ENCODE measurements around the gene TRMU. TPM values are rescaled to one million over a fixed set of nuclear protein-coding genes. Genes with fewer than 3 reads are reported as not detected.

Gene TRMU, protein sequence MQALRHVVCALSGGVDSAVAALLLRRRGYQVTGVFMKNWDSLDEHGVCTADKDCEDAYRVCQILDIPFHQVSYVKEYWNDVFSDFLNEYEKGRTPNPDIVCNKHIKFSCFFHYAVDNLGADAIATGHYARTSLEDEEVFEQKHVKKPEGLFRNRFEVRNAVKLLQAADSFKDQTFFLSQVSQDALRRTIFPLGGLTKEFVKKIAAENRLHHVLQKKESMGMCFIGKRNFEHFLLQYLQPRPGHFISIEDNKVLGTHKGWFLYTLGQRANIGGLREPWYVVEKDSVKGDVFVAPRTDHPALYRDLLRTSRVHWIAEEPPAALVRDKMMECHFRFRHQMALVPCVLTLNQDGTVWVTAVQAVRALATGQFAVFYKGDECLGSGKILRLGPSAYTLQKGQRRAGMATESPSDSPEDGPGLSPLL
- total RNA-seq: 43.5 TPM

DNA sequence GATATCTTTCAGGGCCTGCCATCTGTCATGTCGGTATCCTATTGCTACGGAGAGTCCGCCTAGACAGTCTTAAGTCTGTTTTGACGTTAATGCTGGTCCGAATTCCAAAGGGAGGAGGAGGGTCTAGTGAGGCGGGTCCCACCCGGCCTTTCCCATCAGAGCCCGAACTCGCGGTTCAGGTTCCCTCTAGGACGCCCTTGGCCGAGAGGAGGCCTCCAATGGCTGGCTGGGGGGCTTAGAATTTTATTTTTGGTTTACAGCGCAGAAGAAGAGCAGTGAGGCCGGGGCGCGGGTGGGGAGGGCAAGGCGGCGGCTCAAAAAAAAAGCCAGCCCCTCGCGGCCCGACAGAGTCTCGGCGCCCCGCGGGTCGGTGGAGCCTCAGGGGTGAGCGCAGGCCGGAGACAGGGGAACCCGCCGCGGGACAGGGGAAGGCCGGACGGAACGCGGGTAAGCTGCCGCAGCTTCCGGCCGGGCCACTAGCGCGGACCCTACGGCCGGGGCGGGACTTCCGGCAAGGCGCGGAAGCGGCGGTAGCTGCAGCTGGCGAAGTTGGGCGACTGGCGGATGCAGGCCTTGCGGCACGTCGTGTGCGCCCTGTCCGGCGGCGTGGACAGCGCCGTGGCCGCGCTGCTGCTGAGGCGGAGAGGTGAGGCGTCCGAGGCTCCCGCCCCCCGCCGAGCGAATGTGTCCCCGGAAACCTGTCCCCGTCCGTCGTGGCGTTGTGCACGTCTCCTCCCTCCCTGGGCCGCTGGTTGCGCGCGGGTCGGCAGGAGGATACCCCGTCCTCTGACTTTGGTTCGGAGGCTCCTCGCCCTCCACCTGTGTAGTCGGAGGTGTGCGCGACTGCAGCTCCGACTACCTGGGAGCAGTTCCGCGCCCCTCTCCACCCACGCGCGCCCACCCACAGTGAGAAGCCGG, at the start of gene TRMU:
TSS of gene TRMU (plus strand) at position 514 of the 918 bp plus-strand sequence. CDS start at position 565, 51 bp downstream.
- peak; percentile 81 for DNase-seq (ENCODE audit: low spot score)

DNA sequence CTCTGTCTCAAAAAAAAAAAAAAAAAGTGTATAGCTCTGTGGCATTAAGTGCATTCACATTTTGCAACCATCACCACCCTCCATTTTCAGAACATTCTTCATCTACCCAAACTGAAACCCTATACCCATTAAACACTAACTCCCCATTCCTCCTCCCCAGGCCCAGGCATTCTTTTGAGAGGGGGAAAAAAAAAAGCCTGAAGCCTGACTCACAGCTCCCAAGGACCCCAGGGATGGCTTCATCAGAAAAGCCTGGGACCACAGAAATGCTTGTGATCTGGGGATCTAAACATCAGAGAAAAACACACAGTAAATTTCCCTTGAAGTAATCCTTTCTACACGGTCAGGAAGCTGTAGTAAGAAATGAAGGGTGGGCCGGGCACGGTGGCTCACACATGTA, 49.5 kb upstream of the TRMU start:
- no peak for DNase-seq (ENCODE audit: low spot score)

DNA sequence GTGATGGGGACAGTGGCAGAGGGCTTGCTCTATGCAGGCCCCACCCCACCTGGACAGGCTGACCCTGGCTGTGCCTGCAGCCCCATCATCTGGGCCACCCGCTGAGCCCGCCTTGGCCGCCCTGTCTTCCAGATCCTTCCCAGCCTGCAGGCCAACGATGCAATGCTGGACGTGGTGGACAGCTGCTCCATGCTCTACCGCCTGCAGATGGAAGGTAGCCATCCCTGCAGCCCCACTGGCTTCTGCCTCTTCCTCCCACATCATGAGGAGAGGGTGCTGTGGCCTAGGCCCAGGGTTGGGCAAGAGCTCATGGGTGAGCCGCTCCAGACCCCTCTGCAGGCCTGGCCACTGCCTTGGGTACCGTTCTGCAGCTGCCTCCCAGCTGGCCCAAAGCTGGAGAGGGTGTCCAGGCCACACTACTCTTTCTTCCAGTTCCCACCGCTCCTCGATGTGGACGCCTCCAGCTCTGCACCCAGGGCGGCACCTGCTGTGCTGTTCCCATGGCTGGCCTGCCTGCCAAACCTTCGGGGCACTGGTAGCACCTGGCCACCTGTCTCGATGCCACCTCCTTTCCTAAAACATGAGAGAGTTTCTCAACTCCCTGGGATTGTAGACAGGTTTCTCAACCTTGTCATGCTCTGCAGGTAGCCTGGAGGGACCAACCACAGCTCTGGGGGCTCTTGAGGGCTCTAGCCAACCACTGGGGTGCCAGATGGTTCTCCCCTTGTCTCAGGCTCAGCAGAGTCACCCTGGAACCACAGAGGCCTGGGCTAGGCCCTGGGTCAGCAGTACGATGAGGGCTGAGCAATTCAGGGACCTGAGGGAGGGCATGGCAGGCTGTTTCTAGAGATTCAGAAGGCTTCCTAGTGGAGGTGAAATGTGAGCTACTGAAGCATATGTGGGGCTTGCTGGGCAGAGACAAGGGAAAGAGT, 48.3 kb upstream of the TRMU start:
- no peak for DNase-seq (ENCODE audit: low spot score)

DNA sequence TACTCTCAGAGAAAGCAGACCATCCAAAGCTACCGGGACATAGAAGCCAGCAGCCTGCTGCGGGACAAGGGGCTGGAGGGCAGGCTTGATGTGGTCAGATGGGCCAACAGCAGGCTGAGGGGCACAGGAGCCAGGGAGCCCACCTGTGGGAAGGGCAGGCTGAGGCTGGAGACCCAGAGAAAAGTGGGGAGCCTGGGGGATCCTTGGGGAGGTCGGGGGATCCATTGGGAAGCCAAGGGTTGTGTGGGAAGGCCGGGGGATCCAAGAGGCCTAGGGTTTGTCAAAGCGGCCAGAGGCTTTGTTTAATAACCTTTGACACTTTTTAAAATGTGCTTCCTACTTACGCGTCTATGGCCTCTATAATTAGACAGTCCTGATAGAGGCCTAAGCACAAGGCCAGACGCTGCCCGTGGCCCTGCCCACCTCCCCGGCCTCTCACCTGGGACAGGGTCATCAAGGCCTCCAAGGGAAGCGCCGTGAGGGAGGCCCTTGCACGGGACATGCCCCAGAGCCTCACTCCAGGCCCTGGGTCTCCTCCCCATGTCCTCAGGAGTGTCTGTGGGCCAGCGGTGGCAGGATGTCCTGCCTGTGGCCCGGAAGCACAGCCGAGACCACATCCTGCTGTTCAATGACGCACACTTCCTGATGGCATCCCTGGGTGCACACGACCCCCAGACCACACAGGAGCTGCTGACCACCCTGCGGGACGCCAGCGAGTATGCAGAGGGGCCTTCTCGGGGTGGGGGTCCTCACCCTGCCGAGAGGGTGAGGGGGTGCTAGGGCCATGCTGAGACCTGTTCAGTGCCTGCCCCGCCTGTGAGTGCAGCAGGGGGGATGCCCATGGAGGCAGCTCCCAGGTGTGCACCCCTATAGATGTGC, 47.4 kb upstream of the TRMU start:
- DNase-seq (ENCODE audit: low spot score): peak; percentile 49

DNA sequence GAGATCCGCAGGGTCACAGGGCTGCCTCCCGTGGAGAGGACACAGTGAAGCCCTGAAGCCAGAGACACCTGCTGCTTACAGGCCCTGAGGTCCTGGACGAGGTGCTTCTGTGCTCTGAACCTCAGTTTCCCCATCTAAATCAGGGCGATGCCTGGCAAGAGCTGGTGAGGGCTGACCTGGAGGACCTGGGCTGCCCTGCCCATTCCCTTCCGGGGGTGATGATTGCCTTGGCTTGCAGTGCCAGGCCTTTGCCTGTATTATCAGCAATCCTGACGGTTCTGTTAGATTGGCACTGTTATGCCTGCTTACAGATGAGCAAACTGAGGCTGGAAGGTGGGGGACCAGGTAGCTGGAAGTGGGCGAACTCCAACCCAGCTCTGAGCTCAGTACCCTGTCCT, 46.7 kb upstream of the TRMU start:
- no peak for DNase-seq (ENCODE audit: low spot score)

DNA sequence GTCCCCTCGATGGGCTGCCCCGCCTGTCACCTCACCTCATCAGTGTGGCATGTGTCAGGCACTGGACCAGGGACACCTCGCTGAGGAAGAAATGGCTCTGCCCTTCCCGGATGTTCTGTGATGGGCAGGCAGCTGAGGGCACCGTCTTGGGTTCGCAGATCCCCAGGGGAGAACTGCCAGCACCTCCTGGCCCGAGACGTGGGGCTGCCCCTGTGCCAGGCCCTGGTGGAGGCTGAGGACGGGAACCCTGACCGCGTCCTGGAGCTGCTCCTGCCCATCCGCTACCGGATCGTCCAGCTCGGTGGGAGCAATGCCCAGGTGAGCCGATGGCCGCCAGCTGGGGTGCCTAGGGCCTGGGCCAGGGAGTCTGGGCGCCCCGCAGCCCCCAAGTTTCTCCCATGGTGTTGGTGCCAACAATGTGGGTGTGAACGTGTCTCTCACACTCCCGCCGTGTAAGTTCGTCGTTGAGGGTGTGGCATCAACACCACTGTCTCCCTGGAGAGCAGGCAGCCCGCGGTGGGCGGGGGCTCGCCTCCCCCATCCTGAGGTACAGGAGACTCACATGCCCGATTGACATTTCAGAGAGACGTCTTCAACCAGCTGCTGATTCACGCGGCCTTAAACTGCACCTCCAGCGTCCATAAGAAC, 46.1 kb upstream of the TRMU start:
- DNase-seq (ENCODE audit: low spot score): no peak

DNA sequence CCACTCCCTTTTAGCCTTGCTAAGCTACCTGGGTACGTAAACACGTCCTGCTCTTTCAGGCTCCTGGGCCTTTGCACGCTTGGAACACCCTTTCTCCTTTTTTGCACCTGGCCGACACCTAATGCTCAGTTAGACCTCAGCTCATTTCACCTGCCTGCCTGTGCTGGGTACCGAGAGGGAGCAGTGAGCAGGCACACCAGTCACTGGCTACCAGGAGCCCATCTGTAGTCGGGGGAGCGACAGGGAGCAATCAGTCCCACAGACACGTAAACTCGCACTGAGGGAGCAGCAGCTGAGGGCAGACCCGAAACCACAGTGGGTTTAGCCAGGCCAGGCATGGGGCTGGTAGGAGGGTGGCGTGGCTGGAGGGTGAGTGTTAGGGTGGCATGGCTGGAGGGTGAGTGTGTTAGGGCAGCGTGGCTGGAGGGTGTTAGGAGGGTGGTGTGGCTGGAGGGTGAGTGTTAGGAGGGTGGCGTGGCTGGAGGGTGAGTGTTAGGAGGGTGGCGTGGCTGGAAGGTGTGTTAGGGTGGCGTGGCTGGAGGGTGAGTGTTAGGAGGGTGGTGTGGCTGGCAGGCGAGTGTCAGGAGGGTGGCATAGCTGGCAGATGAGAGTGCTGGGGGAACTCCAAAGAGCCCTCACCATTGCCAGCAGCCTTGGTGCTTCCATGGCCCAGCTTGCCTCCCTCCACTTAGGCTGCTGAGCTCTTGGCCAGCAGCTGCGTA, 45.2 kb upstream of the TRMU start:
- DNase-seq (ENCODE audit: low spot score): no peak

DNA sequence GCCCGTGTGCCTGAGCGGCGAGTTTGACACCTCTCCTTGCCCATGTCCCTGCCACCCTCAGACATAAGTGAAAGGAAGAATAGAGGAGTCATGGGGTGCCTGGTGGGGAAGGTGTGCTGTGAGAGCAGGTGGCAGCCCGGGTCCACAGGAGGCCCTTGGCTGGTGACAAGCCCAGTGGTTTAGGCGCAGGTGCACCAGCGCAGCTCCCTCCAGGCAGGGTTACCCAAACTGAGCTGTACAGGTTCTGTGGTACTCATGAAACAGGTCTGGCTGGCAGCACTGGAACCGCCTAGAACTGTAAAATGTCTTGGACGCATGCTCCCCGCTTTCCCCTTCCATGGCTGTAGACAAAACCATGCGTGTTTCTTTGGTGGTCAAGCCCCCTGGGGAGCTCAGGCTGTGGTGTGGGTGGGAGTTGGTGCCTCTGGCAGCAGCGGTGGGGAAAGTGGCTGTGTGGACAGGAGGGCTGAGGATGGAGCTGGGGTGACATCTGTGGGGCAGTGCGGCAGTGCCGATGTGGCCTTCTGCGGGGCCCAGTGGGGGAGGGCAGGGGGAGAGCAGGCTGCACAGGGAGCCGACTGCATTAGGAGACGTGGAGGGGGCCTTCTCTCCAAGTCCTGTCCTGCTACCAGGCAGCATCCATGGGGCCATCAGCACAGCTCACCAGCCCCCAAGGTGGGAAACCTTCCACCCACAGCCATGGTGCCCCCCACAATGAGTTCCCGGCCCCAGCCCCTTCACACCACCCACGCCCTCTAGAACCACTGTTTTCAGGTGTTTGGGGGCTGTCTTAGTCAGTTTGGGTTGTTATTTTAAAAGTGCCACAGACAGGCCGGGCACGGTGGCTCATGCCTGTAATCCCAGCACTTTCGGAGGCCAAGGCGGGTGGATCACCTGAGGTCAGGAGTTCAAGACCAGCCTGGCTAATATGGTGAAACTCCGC, 44.4 kb upstream of the TRMU start:
- DNase-seq (ENCODE audit: low spot score): no peak

DNA sequence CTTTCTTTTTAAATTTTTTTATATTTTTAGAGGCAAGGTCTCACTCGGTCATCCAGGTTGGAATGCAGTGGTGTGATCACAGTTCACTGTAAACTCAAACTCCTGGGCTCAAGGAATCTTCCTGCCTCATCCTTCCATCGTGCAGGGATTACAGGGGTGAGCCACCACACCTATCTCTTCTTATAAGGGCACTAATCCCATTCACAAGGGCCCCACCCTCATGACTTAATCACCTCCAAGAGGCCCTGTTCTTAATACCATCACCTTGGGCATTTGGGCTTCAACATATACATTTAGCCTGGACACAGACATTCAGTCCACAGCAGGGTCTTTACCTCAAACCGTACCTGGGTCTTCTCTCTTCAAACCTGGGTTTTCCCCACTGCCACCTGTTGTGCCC, 43.3 kb upstream of the TRMU start:
- no peak for DNase-seq (ENCODE audit: low spot score)

DNA sequence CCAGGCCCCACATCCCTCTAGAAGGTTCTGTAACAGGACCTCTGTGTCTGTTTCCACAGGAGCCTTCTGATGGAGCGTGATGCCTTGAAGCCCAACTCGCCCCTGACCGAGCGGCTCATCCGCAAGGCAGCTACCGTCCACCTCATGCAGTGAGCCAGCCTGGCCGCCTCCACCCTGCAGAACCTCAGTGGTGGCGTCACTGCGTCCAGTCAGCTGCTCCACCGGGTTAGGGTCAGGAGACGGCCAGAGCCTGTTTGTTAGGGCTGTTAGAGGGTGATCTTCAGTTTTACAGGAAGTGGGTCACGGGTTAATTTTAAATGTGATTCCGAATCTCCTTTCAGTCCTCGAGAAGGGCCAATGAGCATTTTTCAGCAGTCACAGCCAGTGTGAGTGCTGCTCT, 42.8 kb upstream of the TRMU start:
- peak; percentile 28 for DNase-seq (ENCODE audit: low spot score)

DNA sequence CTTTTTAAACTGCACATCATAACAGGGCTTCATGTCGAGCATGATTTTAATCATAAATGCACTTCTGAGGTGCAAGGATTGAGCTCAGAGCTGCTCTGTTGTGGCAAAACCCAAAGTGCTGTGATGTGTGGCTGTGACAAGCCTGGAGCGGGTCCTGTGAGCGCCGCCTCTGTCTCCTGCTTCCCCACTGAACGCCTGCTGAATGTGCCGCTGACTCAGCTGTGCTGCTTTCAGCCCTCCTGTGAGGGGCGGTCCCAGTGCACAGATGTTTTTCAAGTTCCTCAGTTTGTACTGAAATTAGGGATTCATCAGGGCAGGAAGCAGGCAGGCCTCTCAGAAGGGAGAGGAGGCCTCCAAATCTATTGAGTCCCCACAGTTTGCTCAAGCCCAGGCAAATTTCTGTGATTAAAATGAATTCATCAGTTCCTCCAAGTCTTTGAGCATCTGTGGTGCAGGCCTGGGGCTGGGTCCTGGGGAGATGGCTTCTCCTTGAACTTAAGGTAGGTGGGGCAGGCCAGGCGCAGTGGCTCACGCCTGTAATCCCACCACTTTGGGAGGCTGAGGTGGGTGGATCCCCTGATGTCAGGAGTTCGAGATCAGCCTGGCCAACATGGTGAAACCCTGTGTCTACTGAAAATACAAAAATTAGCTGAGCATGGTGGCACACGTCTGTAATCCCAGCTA, 41.8 kb upstream of the TRMU start:
- peak; percentile 45 for DNase-seq (ENCODE audit: low spot score)

DNA sequence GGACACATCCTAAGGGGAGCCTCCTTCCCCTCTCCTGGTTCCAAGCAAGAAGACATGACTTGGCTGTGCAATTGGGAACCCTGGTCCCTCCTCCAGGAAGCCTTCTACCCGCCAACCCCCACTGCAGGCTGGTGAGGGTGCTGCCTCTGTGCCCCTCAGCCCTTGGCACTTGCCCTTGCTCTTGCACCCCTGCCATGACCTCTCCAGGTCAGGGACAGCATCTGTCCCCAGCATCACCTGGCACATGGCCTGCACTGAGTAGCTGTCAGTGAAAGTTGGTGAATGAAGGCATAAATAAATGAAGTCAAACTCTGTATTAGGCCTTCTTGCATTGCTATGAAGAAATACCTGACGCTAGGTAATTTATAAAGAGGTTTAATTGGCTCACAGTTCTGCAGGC, 40.7 kb upstream of the TRMU start:
- no peak for DNase-seq (ENCODE audit: low spot score)

DNA sequence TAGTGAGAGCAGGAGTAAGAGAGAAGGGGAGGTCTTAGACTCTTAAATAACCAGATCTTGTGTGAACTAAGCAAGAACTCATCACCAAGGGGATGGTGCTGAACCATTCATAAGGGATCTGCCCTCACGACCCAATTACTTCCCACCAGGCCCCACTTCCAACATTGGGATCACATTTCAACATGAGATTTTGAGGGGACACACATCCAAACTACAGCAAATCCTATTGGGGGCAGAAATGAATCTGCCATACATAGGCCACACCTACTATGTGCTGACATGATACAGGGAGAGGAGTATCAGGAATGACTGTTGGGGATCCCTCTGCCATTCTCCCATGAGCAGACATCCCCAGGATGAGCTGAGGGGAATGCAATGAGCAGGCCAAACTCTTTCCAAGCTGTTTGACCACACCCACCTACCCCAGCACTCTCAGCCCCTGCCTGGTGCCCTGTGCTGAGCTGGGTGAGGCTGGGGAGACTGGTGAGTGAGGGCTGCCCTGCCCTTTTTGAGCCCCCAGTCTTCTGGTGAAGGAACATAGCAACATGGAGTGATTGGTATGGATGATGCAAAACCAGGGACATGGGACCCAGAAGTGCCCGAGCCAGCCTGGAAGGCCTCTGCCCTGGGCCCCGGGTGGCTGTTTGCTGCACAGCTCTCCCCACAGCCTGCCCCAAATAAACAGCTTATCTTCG, 40.1 kb upstream of the TRMU start:
- DNase-seq (ENCODE audit: low spot score): no peak

DNA sequence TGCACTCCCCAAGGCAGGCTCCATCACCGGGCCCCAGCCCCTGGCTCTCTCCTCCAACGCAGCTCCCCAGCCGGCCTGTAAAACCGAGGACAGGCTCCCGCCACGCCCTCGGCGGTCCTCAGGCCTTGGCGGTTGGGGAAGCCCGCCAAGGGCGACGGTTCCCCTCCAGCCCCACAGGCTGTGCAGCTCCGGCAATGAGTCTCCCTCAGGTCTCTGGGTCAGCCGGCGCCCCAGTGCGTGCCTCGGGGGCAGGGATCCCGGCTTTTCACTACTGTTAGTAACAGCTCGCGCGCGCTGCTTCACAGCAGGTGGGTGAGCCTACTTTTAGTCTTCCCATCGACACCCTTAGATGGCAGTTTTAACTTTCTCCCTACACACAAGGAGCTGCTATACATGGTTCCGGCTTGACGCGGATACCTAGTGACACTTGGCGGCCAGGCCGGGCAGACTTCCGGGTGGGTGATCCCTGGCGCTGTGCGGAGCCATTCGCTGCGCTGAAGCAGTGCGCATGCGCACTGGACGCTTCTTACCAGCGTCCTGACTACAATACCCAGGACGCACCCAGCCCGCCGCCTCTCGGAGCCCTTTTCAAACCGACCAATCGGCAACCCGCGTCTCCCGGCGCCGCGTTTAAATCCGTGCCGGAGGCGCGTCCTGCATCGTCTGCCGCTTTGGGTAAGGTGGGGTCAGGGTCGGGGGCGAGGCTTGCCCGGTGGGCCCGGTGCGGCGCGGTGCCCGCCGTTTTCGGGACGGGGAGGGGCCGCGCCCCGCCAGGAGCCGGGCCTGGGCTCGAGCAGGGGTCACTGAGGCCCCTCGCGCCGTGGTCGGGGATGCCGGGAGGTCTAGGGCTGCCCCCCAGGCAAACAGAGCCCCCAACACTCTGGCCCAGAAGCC, 39.0 kb upstream of the TRMU start, which contains the start of gene GTSE1:
TSS of gene GTSE1 (plus strand) at position 614 of the 894 bp plus-strand sequence. CDS start 531 bp downstream, outside the sequence.
- peak; percentile 98 for DNase-seq (ENCODE audit: low spot score)

DNA sequence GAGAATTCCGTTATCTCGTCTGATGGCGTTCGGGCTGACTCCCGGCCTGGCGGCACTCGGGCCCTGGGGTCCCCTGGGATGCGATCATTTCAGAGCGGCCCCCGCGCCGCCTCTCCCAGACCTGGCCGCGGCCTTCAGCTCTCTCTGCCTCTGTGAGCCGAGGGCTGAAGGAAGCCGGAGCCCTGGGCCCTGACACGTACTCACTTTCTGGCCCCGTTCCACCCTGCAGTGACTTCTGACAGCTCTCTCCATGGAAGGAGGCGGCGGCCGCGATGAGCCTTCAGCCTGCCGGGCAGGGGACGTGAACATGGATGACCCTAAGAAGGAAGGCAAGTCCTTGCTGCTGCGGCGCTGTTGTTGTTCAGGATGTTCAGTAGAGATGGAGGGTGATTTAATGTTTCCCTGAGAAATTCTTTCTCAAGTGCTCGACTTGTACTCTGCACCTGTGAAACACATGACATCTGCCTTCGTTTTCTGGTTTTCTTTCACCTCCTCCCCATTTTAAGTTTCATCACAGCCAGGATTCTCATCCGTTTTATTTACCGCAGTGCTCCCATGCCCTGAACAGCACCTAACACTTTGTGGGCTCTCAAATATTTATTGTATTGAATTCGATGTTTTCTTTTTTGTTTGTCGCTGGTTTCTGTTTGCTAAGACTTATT, 38.2 kb upstream of the TRMU start:
- no peak for DNase-seq (ENCODE audit: low spot score)
